Measurements from ENCODE around the gene PILRA. TPM values are rescaled to one million over a fixed set of nuclear protein-coding genes. Genes with fewer than 3 reads are reported as not detected.
"Not testable (repeated sequence)": the region's sequence is repeated elsewhere in the genome, so short reads cannot be mapped to it uniquely, and the experiment has no call there.

The PILRA gene
- total and polyA plus RNA-seq, 2 of the 8 experiments (the other 6 are each of a cell fraction or from before 2014, with no cell fraction given) = 7.6 to 10.6 TPM

- not testable (repeated sequence) for H3K4ac ChIP-seq (replicated peaks; ENCODE audit: insufficient read length, low read depth, low read length); H4K5ac ChIP-seq (ENCODE audit: insufficient read length, low read depth, low read length); H2BK12ac ChIP-seq (ENCODE audit: low read depth, low read length); H4K20me1 ChIP-seq (replicated peaks in 1 of 2; ENCODE audit: control insufficient read depth in 1 of 2, insufficient read depth in 2 of 2, low read length in 2 of 2); H3K79me1 ChIP-seq (ENCODE audit: low read depth, low read length); H2AK5ac ChIP-seq (ENCODE audit: low read depth, low read length); H2BK120ac ChIP-seq (replicated peaks; ENCODE audit: low read depth, low read length); H3K4me1 ChIP-seq (replicated peaks in 1 of 4; ENCODE audit: control insufficient read depth in 3 of 4, insufficient read depth in 4 of 4, low read length in 3 of 4); H3K79me2 ChIP-seq (ENCODE audit: control insufficient read depth in 1 of 2, insufficient read depth in 2 of 2, low read length in 2 of 2); H3K27me3 ChIP-seq (replicated peaks in 1 of 4; ENCODE audit: control insufficient read depth in 3 of 4, extremely low read depth in 1 of 4, insufficient read depth in 3 of 4, low read length in 3 of 4); H3K4me3 ChIP-seq (ENCODE audit: extremely low read depth in 1 of 4, insufficient read depth in 2 of 4, low read depth in 3 of 4, low read length in 4 of 4); DNase-seq (ENCODE audit: low read depth in 1 of 2, low spot score in 2 of 2); H2AFZ ChIP-seq (ENCODE audit: low read length); H3K23ac ChIP-seq (ENCODE audit: insufficient read length); H3K27ac ChIP-seq (ENCODE audit: low read depth, low read length); H4K8ac ChIP-seq (ENCODE audit: extremely low read depth, insufficient read depth, low read length); H3K23me2 ChIP-seq (ENCODE audit: low read depth, low read length); H2BK15ac ChIP-seq (ENCODE audit: low read length); H3K56ac ChIP-seq (replicated peaks; ENCODE audit: insufficient read length, low read depth, low read length); H3K9me3 ChIP-seq (ENCODE audit: insufficient read depth in 2 of 2, low read depth in 1 of 2, low read length in 1 of 2); H3K9ac ChIP-seq (replicated peaks in 1 of 4; ENCODE audit: extremely low read depth in 1 of 4, low read depth in 3 of 4, low read length in 3 of 4); H3K14ac ChIP-seq (ENCODE audit: insufficient read length); H4K91ac ChIP-seq (replicated peaks; ENCODE audit: insufficient read length, low read length); H2BK5ac ChIP-seq (ENCODE audit: low read depth, low read length); H2BK20ac ChIP-seq (ENCODE audit: low read length); H3K36me3 ChIP-seq (ENCODE audit: control insufficient read depth in 2 of 4, insufficient read depth in 4 of 4, low read length in 3 of 4); H3K18ac ChIP-seq (ENCODE audit: extremely low read depth, low read length)
- ChIA-PET CTCF (ENCODE audit: partially characterized antibody) (interaction anchor here (0.6 to 2.8 kb wide), 7 partner anchors 10 to 380 kb away, joined by 3 to 13 read pairs (median 3); no protein-coding TSS in a partner anchor), POLR2A (ENCODE audit: partially characterized antibody) (interaction anchor here (0.5 to 3.8 kb wide), 9 partner anchors 11 to 434 kb away, joined by 3 to 26 read pairs (median 4); partner anchors contain the start of genes MEPCE, PPP1R35 and ZCWPW1)
- FAIRE-seq = peak; percentile 36
- peak overlapping the region in 1 of 2 experiments; percentile 11; a peak in 1 of 4 replicates for H3K4me2 ChIP-seq (ENCODE audit: insufficient read depth in 1 of 2, low read depth in 2 of 2, low read length in 2 of 2)
- TF ChIP-seq POLR2A (IDR thresholded peaks at IDR 0.05; ENCODE audit: control extremely low read depth in 1 of 2, low read depth in 2 of 2, low read length in 2 of 2) (0 out of 3 replicates have a peak, but pooled peaks of 1 of the 2 experiments have one; percentile 16), SP1 (IDR thresholded peaks at IDR 0.05; ENCODE audit: low read depth, low read length) (peak; percentile 64; the same call in 1 of the 2 replicates), TBP (IDR thresholded peaks at IDR 0.05; ENCODE audit: low read depth, low read length) (peak; percentile 30; the same call in 1 of the 2 replicates)
- 93% methylated on average over 8 of the region's 8 CpGs; no CpG with 5 or more reads in 1 of the 2 experiments for WGBS, 2 experiments (ENCODE audit: extremely low coverage in 1 of 2, insufficient coverage in 1 of 2, insufficient read length in 1 of 2, insufficient replicate concordance in 2 of 2, low coverage in 1 of 2, low lambda C conversion rate in 2 of 2, missing lambda C conversion rate in 1 of 2)
Observed at GRCh38 chr7:100382234-100382853, 9.1 kb downstream of the PILRA start.
